Esophagus muscularis mucosa (tissue), 3 donors: Measurements from ENCODE around the gene PYCARD.

Source experiments
- POLR2A ChIP-seq: fragments of 450-650 bp; IDR thresholded peaks from one replicate; pipeline ENCODE4 v1.6.1; 2017; ENCODE audit warnings: antibody characterized with exemption, moderate library complexity, mild to moderate bottlenecking, low read depth
- TF ChIP-seq, protein P1 (sequence below), 3 experiments: fragments of 200-600 bp in 2 of 3; fragments of 450-650 bp in 1 of 3; sonication (generic) in 2 of 3; IDR thresholded peaks; one replicate each; pipeline ENCODE4 v1.5.1; 2017 to 2019; ENCODE audit warnings: antibody characterized with exemption in 3 of 3, mild to moderate bottlenecking in 2 of 3, moderate library complexity in 1 of 3

- TF ChIP-seq, protein P1, sequence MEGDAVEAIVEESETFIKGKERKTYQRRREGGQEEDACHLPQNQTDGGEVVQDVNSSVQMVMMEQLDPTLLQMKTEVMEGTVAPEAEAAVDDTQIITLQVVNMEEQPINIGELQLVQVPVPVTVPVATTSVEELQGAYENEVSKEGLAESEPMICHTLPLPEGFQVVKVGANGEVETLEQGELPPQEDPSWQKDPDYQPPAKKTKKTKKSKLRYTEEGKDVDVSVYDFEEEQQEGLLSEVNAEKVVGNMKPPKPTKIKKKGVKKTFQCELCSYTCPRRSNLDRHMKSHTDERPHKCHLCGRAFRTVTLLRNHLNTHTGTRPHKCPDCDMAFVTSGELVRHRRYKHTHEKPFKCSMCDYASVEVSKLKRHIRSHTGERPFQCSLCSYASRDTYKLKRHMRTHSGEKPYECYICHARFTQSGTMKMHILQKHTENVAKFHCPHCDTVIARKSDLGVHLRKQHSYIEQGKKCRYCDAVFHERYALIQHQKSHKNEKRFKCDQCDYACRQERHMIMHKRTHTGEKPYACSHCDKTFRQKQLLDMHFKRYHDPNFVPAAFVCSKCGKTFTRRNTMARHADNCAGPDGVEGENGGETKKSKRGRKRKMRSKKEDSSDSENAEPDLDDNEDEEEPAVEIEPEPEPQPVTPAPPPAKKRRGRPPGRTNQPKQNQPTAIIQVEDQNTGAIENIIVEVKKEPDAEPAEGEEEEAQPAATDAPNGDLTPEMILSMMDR (IDR thresholded peaks at IDR 0.05) = no peak
- TF ChIP-seq POLR2A = no peak
Measured at GRCh38 chr16:31168848-31169247, 33.7 kb downstream of the PYCARD start.
